HEK293 (cell line): Measurements from ENCODE around the gene ADRA1B.

Source experiments
- BCL11B ChIP-seq: fragments of 450-650 bp; formaldehyde crosslinking; IDR thresholded peaks from 2 replicates; pipeline ENCODE4 v1.5.1; 2016; ENCODE audit warnings: low read depth, missing biosample characterization, missing genetic modification characterization
- GFI1B ChIP-seq: fragments of 450-650 bp; formaldehyde crosslinking; IDR thresholded peaks from 2 replicates; pipeline ENCODE4 v1.5.1; 2016; ENCODE audit warnings: missing biosample characterization, missing genetic modification characterization
- HOXA7 ChIP-seq: sonication (generic); formaldehyde crosslinking; IDR thresholded peaks from 2 replicates; pipeline ENCODE4 v1.8.1; 2022; ENCODE audit warnings: missing genetic modification reagents, borderline replicate concordance
- KLF1 ChIP-seq: fragments of 450-650 bp; formaldehyde crosslinking; IDR thresholded peaks from 2 replicates; pipeline ENCODE4 v1.5.1; 2016; ENCODE audit warnings: missing biosample characterization, missing genetic modification characterization
- PRDM1 ChIP-seq: fragments of 450-650 bp; formaldehyde crosslinking; IDR thresholded peaks from 2 replicates; pipeline ENCODE4; 2016; ENCODE audit warnings: missing biosample characterization, missing genetic modification characterization
- SALL2 ChIP-seq: fragments of 450-650 bp; formaldehyde crosslinking; IDR thresholded peaks from 2 replicates; pipeline ENCODE4 v1.5.0; 2017; ENCODE audit warnings: missing biosample characterization, mild to moderate bottlenecking, missing genetic modification characterization, borderline replicate concordance
- YY1 ChIP-seq: fragments of 450-650 bp; formaldehyde crosslinking; IDR thresholded peaks from 2 replicates; pipeline ENCODE4 v1.5.1; 2018; ENCODE audit warnings: missing biosample characterization, missing genetic modification characterization
- ZBTB1 ChIP-seq: fragments of 450-650 bp; formaldehyde crosslinking; IDR thresholded peaks from 2 replicates; pipeline ENCODE4 v1.5.1; 2016; ENCODE audit warnings: missing biosample characterization, missing genetic modification characterization
- ZNF16 ChIP-seq: fragments of 450-650 bp; formaldehyde crosslinking; IDR thresholded peaks from 2 replicates; pipeline ENCODE4 v1.5.1; 2016; ENCODE audit warnings: low read depth, missing biosample characterization, missing genetic modification characterization
- ZNF174 ChIP-seq: fragments of 450-650 bp; formaldehyde crosslinking; IDR thresholded peaks from 2 replicates; pipeline ENCODE4 v1.5.0; 2017; ENCODE audit warnings: missing biosample characterization, mild to moderate bottlenecking, missing genetic modification characterization
- ZNF239 ChIP-seq: fragments of 450-650 bp; formaldehyde crosslinking; IDR thresholded peaks from 2 replicates; pipeline ENCODE4 v1.5.1; 2016; ENCODE audit warnings: missing biosample characterization, missing genetic modification characterization
- ZNF24 ChIP-seq: fragments of 450-650 bp; formaldehyde crosslinking; IDR thresholded peaks from 2 replicates; pipeline ENCODE4 v1.5.1; 2016; ENCODE audit warnings: missing biosample characterization, missing genetic modification characterization
- ZNF311 ChIP-seq: fragments of 450-650 bp; formaldehyde crosslinking; IDR thresholded peaks from 2 replicates; pipeline ENCODE4 v1.5.1; 2017; ENCODE audit warnings: missing biosample characterization, missing genetic modification characterization, borderline replicate concordance
- ZNF366 ChIP-seq: fragments of 450-650 bp; formaldehyde crosslinking; conservative IDR thresholded peaks from 2 replicates; pipeline ENCODE4 v1.5.1; 2016; ENCODE audit warnings: missing biosample characterization, missing genetic modification characterization
- ZNF530 ChIP-seq: fragments of 450-650 bp; formaldehyde crosslinking; IDR thresholded peaks from 2 replicates; pipeline ENCODE4 v1.5.1; 2016; ENCODE audit warnings: low read depth, missing biosample characterization, missing genetic modification characterization
- ZNF548 ChIP-seq: fragments of 450-650 bp; formaldehyde crosslinking; IDR thresholded peaks from 2 replicates; pipeline ENCODE4 v1.5.1; 2016; ENCODE audit warnings: missing biosample characterization, missing genetic modification characterization
- ZNF677 ChIP-seq: fragments of 450-650 bp; IDR thresholded peaks from 2 replicates; pipeline ENCODE4 v1.5.0; 2018; ENCODE audit warnings: missing biosample characterization, mild to moderate bottlenecking, missing genetic modification characterization, moderate library complexity
- ZNF785 ChIP-seq: fragments of 450-650 bp; formaldehyde crosslinking; IDR thresholded peaks from 2 replicates; pipeline ENCODE4 v1.5.1; 2016; ENCODE audit warnings: missing biosample characterization, missing genetic modification characterization
- ZNF791 ChIP-seq: fragments of 450-650 bp; formaldehyde crosslinking; IDR thresholded peaks from 2 replicates; pipeline ENCODE4 v1.5.1; 2016; ENCODE audit warnings: missing biosample characterization, missing genetic modification characterization
- ZSCAN16 ChIP-seq: fragments of 450-650 bp; formaldehyde crosslinking; IDR thresholded peaks from 2 replicates; pipeline ENCODE4 v1.5.1; 2016; ENCODE audit warnings: missing biosample characterization, missing genetic modification characterization
- ZSCAN23 ChIP-seq: fragments of 450-650 bp; formaldehyde crosslinking; IDR thresholded peaks from 2 replicates; pipeline ENCODE4 v1.5.1; 2016; ENCODE audit warnings: missing biosample characterization, missing genetic modification characterization
- TF ChIP-seq, protein P1 (sequence below): fragments of 450-650 bp; formaldehyde crosslinking; IDR thresholded peaks from 2 replicates; pipeline ENCODE4 v1.5.1; 2017; ENCODE audit warnings: missing biosample characterization, mild to moderate bottlenecking, missing genetic modification characterization, moderate library complexity
- TF ChIP-seq, protein P2 (sequence below): fragments of 450-650 bp; formaldehyde crosslinking; IDR thresholded peaks from 2 replicates; pipeline ENCODE4 v1.5.1; 2016; ENCODE audit warnings: missing biosample characterization, missing genetic modification characterization
- TF ChIP-seq, protein P3 (sequence below): fragments of 450-650 bp; formaldehyde crosslinking; IDR thresholded peaks from 2 replicates; pipeline ENCODE4 v1.5.1; 2016; ENCODE audit warnings: missing biosample characterization, missing genetic modification characterization
- TF ChIP-seq, protein P4 (sequence below): fragments of 450-650 bp; formaldehyde crosslinking; IDR thresholded peaks from 2 replicates; pipeline ENCODE4 v1.5.1; 2016; ENCODE audit warnings: missing biosample characterization, missing genetic modification characterization
- TF ChIP-seq, protein P5 (sequence below): fragments of 450-650 bp; formaldehyde crosslinking; IDR thresholded peaks from 2 replicates; pipeline ENCODE4 v1.5.1; 2016; ENCODE audit warnings: missing biosample characterization, missing genetic modification characterization, borderline replicate concordance

ADRA1B gene

DNA sequence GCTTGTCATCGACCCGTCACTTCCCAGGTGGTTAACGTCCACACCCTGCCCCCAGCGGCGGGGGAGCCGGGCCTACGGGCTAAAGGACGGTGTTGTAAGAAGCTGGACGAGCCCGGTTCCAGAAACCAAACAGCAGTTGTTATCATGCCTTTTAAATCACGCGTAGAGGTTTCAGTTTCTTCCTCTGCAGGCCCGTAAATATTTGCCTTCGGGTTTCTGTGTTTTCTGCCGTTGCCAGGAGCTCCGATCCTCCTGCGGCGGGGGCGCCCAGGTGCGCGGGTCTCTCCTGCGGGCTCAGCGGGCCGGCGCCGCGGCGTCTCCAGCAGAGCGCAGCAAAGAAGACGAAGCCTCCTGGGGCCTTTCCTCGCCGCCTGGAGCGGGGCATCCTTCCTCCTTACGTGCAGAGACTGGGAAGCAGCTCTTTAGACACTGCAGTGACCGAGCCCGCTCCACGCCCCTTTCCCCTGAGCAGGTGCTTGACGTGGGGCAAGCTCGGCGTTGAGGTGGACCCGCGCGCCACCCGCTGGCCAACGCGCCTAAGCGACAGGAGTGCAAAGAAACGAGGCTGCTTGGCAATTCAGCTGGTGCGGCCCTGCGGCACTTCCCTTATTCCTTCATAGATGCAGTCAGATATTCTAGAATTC is 70.9 kb downstream of the ADRA1B start (continued):
- TF ChIP-seq ZNF24 (tag by site-specific recombination) = 0 out of 2 replicates have a peak, but pooled peaks have one; percentile 36
- TF ChIP-seq, protein P1, sequence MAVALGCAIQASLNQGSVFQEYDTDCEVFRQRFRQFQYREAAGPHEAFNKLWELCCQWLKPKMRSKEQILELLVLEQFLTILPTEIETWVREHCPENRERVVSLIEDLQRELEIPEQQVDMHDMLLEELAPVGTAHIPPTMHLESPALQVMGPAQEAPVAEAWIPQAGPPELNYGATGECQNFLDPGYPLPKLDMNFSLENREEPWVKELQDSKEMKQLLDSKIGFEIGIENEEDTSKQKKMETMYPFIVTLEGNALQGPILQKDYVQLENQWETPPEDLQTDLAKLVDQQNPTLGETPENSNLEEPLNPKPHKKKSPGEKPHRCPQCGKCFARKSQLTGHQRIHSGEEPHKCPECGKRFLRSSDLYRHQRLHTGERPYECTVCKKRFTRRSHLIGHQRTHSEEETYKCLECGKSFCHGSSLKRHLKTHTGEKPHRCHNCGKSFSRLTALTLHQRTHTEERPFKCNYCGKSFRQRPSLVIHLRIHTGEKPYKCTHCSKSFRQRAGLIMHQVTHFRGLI (tag by site-specific recombination) = no peak
- no peak for TF ChIP-seq YY1 (tag by site-specific recombination)
- TF ChIP-seq ZNF16 (tag by site-specific recombination) = no peak
- TF ChIP-seq, protein P2, sequence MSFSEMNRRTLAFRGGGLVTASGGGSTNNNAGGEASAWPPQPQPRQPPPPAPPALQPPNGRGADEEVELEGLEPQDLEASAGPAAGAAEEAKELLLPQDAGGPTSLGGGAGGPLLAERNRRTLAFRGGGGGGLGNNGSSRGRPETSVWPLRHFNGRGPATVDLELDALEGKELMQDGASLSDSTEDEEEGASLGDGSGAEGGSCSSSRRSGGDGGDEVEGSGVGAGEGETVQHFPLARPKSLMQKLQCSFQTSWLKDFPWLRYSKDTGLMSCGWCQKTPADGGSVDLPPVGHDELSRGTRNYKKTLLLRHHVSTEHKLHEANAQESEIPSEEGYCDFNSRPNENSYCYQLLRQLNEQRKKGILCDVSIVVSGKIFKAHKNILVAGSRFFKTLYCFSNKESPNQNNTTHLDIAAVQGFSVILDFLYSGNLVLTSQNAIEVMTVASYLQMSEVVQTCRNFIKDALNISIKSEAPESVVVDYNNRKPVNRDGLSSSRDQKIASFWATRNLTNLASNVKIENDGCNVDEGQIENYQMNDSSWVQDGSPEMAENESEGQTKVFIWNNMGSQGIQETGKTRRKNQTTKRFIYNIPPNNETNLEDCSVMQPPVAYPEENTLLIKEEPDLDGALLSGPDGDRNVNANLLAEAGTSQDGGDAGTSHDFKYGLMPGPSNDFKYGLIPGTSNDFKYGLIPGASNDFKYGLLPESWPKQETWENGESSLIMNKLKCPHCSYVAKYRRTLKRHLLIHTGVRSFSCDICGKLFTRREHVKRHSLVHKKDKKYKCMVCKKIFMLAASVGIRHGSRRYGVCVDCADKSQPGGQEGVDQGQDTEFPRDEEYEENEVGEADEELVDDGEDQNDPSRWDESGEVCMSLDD = no peak
- TF ChIP-seq BCL11B (tag by site-specific recombination) = no peak
- TF ChIP-seq ZNF677 = no peak
- no peak for TF ChIP-seq ZNF239
- no peak for TF ChIP-seq ZNF791 (tag by site-specific recombination)
- TF ChIP-seq, protein P3, sequence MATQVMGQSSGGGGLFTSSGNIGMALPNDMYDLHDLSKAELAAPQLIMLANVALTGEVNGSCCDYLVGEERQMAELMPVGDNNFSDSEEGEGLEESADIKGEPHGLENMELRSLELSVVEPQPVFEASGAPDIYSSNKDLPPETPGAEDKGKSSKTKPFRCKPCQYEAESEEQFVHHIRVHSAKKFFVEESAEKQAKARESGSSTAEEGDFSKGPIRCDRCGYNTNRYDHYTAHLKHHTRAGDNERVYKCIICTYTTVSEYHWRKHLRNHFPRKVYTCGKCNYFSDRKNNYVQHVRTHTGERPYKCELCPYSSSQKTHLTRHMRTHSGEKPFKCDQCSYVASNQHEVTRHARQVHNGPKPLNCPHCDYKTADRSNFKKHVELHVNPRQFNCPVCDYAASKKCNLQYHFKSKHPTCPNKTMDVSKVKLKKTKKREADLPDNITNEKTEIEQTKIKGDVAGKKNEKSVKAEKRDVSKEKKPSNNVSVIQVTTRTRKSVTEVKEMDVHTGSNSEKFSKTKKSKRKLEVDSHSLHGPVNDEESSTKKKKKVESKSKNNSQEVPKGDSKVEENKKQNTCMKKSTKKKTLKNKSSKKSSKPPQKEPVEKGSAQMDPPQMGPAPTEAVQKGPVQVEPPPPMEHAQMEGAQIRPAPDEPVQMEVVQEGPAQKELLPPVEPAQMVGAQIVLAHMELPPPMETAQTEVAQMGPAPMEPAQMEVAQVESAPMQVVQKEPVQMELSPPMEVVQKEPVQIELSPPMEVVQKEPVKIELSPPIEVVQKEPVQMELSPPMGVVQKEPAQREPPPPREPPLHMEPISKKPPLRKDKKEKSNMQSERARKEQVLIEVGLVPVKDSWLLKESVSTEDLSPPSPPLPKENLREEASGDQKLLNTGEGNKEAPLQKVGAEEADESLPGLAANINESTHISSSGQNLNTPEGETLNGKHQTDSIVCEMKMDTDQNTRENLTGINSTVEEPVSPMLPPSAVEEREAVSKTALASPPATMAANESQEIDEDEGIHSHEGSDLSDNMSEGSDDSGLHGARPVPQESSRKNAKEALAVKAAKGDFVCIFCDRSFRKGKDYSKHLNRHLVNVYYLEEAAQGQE = no peak
- TF ChIP-seq ZNF174 (tag by site-specific recombination) = no peak
- no peak for TF ChIP-seq ZNF530 (tag by site-specific recombination)
- no peak for TF ChIP-seq GFI1B (tag by site-specific recombination)
- TF ChIP-seq, protein P4, sequence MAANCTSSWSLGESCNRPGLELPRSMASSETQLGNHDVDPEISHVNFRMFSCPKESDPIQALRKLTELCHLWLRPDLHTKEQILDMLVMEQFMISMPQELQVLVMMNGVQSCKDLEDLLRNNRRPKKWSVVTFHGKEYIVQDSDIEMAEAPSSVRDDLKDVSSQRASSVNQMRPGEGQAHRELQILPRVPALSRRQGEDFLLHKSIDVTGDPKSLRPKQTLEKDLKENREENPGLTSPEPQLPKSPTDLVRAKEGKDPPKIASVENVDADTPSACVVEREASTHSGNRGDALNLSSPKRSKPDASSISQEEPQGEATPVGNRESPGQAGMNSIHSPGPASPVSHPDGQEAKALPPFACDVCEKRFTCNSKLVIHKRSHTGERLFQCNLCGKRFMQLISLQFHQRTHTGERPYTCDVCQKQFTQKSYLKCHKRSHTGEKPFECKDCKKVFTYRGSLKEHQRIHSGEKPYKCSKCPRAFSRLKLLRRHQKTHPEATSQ (tag by site-specific recombination) = no peak
- no peak for TF ChIP-seq HOXA7 (CRISPR knock-in tag)
- no peak for TF ChIP-seq KLF1 (tag by site-specific recombination)
- no peak for TF ChIP-seq PRDM1 (tag by site-specific recombination)
- 0 out of 2 replicates have a peak, but pooled peaks have one; percentile 17 for TF ChIP-seq ZNF366 (tag by site-specific recombination)
- no peak for TF ChIP-seq ZBTB1
- no peak for TF ChIP-seq SALL2
- no peak for TF ChIP-seq ZNF311 (tag by site-specific recombination)
- TF ChIP-seq, protein P5, sequence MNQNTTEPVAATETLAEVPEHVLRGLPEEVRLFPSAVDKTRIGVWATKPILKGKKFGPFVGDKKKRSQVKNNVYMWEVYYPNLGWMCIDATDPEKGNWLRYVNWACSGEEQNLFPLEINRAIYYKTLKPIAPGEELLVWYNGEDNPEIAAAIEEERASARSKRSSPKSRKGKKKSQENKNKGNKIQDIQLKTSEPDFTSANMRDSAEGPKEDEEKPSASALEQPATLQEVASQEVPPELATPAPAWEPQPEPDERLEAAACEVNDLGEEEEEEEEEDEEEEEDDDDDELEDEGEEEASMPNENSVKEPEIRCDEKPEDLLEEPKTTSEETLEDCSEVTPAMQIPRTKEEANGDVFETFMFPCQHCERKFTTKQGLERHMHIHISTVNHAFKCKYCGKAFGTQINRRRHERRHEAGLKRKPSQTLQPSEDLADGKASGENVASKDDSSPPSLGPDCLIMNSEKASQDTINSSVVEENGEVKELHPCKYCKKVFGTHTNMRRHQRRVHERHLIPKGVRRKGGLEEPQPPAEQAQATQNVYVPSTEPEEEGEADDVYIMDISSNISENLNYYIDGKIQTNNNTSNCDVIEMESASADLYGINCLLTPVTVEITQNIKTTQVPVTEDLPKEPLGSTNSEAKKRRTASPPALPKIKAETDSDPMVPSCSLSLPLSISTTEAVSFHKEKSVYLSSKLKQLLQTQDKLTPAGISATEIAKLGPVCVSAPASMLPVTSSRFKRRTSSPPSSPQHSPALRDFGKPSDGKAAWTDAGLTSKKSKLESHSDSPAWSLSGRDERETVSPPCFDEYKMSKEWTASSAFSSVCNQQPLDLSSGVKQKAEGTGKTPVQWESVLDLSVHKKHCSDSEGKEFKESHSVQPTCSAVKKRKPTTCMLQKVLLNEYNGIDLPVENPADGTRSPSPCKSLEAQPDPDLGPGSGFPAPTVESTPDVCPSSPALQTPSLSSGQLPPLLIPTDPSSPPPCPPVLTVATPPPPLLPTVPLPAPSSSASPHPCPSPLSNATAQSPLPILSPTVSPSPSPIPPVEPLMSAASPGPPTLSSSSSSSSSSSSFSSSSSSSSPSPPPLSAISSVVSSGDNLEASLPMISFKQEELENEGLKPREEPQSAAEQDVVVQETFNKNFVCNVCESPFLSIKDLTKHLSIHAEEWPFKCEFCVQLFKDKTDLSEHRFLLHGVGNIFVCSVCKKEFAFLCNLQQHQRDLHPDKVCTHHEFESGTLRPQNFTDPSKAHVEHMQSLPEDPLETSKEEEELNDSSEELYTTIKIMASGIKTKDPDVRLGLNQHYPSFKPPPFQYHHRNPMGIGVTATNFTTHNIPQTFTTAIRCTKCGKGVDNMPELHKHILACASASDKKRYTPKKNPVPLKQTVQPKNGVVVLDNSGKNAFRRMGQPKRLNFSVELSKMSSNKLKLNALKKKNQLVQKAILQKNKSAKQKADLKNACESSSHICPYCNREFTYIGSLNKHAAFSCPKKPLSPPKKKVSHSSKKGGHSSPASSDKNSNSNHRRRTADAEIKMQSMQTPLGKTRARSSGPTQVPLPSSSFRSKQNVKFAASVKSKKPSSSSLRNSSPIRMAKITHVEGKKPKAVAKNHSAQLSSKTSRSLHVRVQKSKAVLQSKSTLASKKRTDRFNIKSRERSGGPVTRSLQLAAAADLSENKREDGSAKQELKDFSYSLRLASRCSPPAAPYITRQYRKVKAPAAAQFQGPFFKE (tag by site-specific recombination) = no peak
- no peak for TF ChIP-seq ZSCAN16 (tag by site-specific recombination)
- no peak for TF ChIP-seq ZNF785 (tag by site-specific recombination)
- no peak for TF ChIP-seq ZSCAN23
- TF ChIP-seq ZNF548 = no peak
